Measurements from ENCODE around the gene ELAC2. TPM values are rescaled to one million over a fixed set of nuclear protein-coding genes. Genes with fewer than 3 reads are reported as not detected.

The ELAC2 gene
- total RNA-seq, 4 donors from 2014 or later = 60.8 to 89.5 (median 77.9) TPM

DNA sequence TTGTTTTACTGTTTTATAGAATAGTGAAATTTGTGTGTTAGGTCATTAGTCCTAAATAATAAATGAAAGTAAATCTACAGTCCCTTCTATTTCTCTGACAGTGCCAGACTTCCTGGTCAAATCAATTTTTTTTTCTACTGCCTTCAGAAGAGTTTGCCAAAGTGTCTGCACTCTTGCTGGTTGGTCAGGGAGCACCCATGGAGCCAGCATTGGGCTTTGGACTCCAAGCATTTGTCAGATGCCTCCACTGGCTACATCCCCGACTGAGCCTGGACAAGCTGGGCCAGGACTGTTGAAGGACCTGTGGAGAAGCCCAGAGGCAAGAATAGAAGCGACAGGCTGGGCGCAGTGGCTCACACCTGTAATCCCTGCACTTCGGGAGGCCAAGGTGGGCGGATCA, 53.7 kb downstream of the ELAC2 start:
- no peak for ATAC-seq (ENCODE audit: low FRiP score)
- TF ChIP-seq, protein P1, sequence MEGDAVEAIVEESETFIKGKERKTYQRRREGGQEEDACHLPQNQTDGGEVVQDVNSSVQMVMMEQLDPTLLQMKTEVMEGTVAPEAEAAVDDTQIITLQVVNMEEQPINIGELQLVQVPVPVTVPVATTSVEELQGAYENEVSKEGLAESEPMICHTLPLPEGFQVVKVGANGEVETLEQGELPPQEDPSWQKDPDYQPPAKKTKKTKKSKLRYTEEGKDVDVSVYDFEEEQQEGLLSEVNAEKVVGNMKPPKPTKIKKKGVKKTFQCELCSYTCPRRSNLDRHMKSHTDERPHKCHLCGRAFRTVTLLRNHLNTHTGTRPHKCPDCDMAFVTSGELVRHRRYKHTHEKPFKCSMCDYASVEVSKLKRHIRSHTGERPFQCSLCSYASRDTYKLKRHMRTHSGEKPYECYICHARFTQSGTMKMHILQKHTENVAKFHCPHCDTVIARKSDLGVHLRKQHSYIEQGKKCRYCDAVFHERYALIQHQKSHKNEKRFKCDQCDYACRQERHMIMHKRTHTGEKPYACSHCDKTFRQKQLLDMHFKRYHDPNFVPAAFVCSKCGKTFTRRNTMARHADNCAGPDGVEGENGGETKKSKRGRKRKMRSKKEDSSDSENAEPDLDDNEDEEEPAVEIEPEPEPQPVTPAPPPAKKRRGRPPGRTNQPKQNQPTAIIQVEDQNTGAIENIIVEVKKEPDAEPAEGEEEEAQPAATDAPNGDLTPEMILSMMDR (IDR thresholded peaks at IDR 0.05) = no peak
- no peak for DNase-seq (ENCODE audit: low spot score)

DNA sequence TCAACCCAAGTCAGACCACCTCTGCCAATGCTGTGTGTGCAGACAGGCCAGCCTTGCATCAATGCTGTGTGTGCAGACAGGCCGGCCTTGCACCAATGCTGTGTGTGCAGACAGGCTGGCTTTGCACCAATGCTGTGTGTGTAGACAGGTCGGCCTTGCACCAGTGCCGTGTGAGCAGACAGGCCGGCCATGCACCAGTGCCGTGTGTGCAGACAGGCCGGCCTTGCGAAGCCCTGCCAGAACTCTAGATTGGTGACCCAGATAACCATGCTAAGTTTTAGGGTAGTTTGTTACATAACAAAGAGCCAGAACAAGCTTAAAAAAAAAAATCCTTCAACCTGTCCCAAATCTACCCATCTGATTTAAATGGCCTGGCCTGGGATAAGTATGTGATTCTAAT, 54.3 kb downstream of the ELAC2 start:
- ATAC-seq (ENCODE audit: low FRiP score) (no peak), DNase-seq (ENCODE audit: low spot score) (no peak)
- TF ChIP-seq, protein P1 (IDR thresholded peaks at IDR 0.05) = no peak

DNA sequence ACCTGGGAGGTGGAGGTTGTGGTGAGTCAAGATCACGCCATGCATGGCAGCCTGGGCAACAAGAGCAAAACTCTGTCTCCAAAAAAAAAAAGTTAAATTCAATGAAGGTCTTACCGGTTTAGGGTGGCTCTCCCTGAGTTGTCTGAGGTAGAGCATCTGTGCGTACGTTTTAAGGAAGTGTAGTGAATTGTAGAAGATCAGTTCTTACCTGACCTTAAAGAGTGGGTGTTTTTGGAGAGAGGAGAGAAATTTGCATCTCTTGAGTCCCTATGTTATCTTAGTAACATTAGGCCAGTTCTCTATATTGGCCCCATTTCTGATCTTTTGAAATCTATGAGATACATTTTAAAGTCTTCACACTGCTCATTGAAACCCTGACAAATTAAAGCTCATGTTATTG, 56.2 kb downstream of the ELAC2 start:
- TF ChIP-seq, protein P1 (IDR thresholded peaks at IDR 0.05) = no peak
- ATAC-seq (ENCODE audit: low FRiP score) = no peak
- DNase-seq (ENCODE audit: low spot score) = no peak

DNA sequence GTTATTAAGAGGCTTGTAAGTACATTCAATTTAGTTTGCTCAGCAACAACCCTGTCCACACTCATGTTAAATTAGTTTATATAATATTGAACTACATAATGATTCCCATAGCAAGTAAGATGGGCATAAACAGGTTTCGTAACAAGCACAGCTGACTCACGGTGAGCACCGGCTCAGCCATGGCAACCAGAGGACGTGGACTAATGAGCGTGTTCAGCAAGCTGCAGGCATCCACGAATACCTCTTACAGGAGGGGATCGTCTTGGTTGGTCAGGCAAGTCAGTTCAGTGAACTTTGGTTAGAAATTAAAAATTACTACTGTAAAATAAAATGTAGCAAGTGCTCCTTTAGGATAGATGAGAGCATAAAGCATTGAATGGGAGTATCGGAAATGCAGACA, 58.4 kb downstream of the ELAC2 start:
- TF ChIP-seq, protein P1 (IDR thresholded peaks at IDR 0.05) = no peak
- DNase-seq (ENCODE audit: low spot score) (no peak), ATAC-seq (ENCODE audit: low FRiP score) (no peak)

- ATAC-seq (ENCODE audit: low FRiP score) = no peak
- TF ChIP-seq, protein P1 (IDR thresholded peaks at IDR 0.05) = no peak
- no peak for DNase-seq (ENCODE audit: low spot score)
Measured at GRCh38 chr17:12958786-12959185, 59.0 kb downstream of the ELAC2 start.

- ATAC-seq (ENCODE audit: low FRiP score) = no peak
Measured at GRCh38 chr17:12955521-12955920, 62.3 kb downstream of the ELAC2 start.

GRCh38 chr17:12953156-12953555, 64.7 kb downstream of the ELAC2 start:
- DNase-seq (ENCODE audit: low spot score) = no peak
- TF ChIP-seq, protein P1 (IDR thresholded peaks at IDR 0.05) = no peak
- no peak for ATAC-seq (ENCODE audit: low FRiP score)

More at GRCh38 chr17:12955521-12955920, 62.3 kb downstream of the ELAC2 start:
- no peak for DNase-seq (ENCODE audit: low spot score)
- TF ChIP-seq, protein P1 (IDR thresholded peaks at IDR 0.05) = no peak

Data from omental fat pad (tissue), 4 donors.